PC-9 (cell line): ENCODE measurements around the gene VDAC1. TPM values are rescaled to one million over a fixed set of nuclear protein-coding genes. Genes with fewer than 3 reads are reported as not detected.

ENCODE experiments used
- BruUV-seq: library from RNA; stranded (reverse); fragments of 400-500 nt; replicated peaks from 2 replicates; lab custom pipeline; 2021; lab: Mats Ljungman, UMichigan
- CTCF ChIA-PET: fragments of 300-600 bp; sonication (Branson Sonifier 250); formaldehyde crosslinking; loops from one replicate; lab custom pipeline; 2022; ENCODE audit warnings: antibody characterized with exemption; lab: Charles Lee
- POLR2A ChIA-PET: fragments of 300-600 bp; sonication (Branson Sonifier 250); formaldehyde crosslinking; loops from one replicate; lab custom pipeline; 2022; ENCODE audit warnings: antibody characterized with exemption; ENCODE audit not compliant: unreplicated experiment; lab: Charles Lee
- DNase-seq, 2 experiments: peaks; one replicate each; pipeline versions ENCODE4 v3.0.0 to v3.0.0-alpha.2; 2015 to 2022; ENCODE audit warnings: mixed read lengths in 1 of 2
- H2AFZ ChIP-seq: fragments of 200-600 bp; sonication (generic); 2 replicates; pipeline ENCODE4 v1.8.1; 2017; ENCODE audit warnings: antibody characterized with exemption
- H3F3A ChIP-seq: fragments of 200-600 bp; sonication (generic); 2 replicates; pipeline ENCODE4 v1.8.1; 2017; ENCODE audit warnings: antibody characterized with exemption, mild to moderate bottlenecking, low read depth; ENCODE audit not compliant: insufficient read depth
- H3K27ac ChIP-seq: fragments of 200-600 bp; sonication (generic); 2 replicates; pipeline ENCODE4 v1.6.1; 2016; ENCODE audit warnings: mixed run types
- H3K27me3 ChIP-seq: fragments of 200-600 bp; sonication (generic); 2 replicates; pipeline ENCODE4 v1.6.1; 2016; ENCODE audit warnings: low read depth, mixed run types; ENCODE audit not compliant: insufficient read depth
- H3K36me3 ChIP-seq: fragments of 200-600 bp; sonication (generic); 2 replicates; pipeline ENCODE4 v1.6.1; 2016; ENCODE audit warnings: low read depth, mixed run types
- H3K4me1 ChIP-seq: fragments of 200-600 bp; sonication (generic); replicated peaks from 2 replicates; pipeline ENCODE4 v1.6.1; 2016; ENCODE audit warnings: mixed run types; ENCODE audit not compliant: insufficient read depth
- H3K4me2 ChIP-seq: fragments of 200-600 bp; sonication (generic); 2 replicates; pipeline ENCODE4 v1.6.1; 2017; ENCODE audit warnings: mixed run types
- H3K4me3 ChIP-seq: fragments of 200-600 bp; sonication (generic); 2 replicates; pipeline ENCODE4 v1.6.1; 2016; ENCODE audit warnings: mixed run types
- H3K79me2 ChIP-seq: fragments of 200-600 bp; sonication (generic); 2 replicates; pipeline ENCODE4 v1.6.1; 2017; ENCODE audit warnings: low read depth, mixed run types
- H3K9me2 ChIP-seq: fragments of 200-600 bp; sonication (generic); 2 replicates; pipeline ENCODE4 v1.8.1; 2017; ENCODE audit warnings: mild to moderate bottlenecking; ENCODE audit not compliant: insufficient read depth
- H3K9me3 ChIP-seq: fragments of 200-600 bp; sonication (generic); 2 replicates; pipeline ENCODE4 v1.8.1; 2016; ENCODE audit warnings: low read depth; ENCODE audit not compliant: insufficient read depth
- H4K20me1 ChIP-seq: fragments of 200-600 bp; sonication (generic); 2 replicates; pipeline ENCODE4 v1.8.1; 2017; ENCODE audit not compliant: insufficient read depth
- CTCF ChIP-seq: fragments of 200-600 bp; sonication (generic); conservative IDR thresholded peaks from 2 replicates; pipeline ENCODE4 v1.6.1; 2017; ENCODE audit warnings: mixed run types, antibody characterized with exemption, mild to moderate bottlenecking, moderate library complexity
- EZH2 ChIP-seq: fragments of 200-600 bp; sonication (generic); IDR thresholded peaks from 2 replicates; pipeline ENCODE4 v1.8.0; 2017; ENCODE audit warnings: antibody characterized with exemption, low read depth
- intact Hi-C: fragments of 100-400 bp; cut with micrococcal nuclease; formaldehyde crosslinking; loops from one replicate; pipeline ENCODE4 v1.10.0; 2022; ENCODE audit not compliant: unreplicated experiment
- total RNA-seq: library from RNA; stranded (reverse); gene quantifications from 2 replicates; pipeline ENCODE4 v1.2.3, GENCODE V29; 2021

The VDAC1 gene
- total RNA-seq, 1 experiment from 2014 or later = 228 TPM

DNA sequence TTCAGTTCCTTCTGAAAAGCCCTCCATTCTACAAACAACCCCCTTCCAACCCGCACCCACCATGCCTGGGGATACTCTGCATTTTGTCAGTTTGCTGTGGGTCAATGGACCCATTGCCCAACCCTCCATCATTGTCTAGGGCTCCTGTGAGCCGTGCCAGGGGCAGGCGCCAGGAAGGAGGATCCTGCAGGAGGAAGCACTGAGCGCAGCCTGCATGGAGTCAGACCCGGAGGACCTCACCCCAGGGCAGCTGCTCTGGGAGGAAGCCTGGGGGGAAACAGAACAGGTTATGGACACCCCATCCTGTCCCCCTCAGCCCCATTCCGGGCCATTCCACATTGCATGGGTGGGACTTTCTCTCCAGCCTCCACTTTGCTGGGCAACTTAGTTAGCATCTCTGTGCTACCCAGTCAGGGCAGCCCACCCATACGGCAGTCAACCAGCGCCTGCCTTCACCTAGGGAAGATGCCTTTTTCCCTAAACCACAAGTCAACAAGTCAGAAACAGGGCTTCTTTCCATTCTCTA lies 48.6 kb upstream of the VDAC1 start:
- Histone ChIP-seq H4K20me1 (no peaks in the 10 kb centered on the region), H3K4me3 (no peak overlapping the region), H3K27me3 (no peaks in the 10 kb centered on the region), H3K9me3 (no peaks in the 10 kb centered on the region), H3K79me2 (no peaks in the 10 kb centered on the region), H3K4me2 (peak overlapping the region; percentile 58), H3K9me2 (no peaks in the 10 kb centered on the region), H2AFZ (no peak overlapping the region), H3K27ac (peak overlapping the region; percentile 75), H3F3A (peaks cover 34% of the 10 kb centered on the region), H3K4me1 (peaks cover 52% of the 10 kb centered on the region), H3K36me3 (no peaks in the 10 kb centered on the region)
- ChIA-PET POLR2A (no interaction called here), CTCF (interaction anchor here (0.6 kb wide), 1 partner anchor 117 kb away, joined by 5 read pairs; no protein-coding TSS in a partner anchor)
- no peak for DNase-seq
- no TSS peak for BruUV-seq
- TF ChIP-seq EZH2 (no peak), CTCF (no peak)
- intact Hi-C loops = no loop called here

DNA sequence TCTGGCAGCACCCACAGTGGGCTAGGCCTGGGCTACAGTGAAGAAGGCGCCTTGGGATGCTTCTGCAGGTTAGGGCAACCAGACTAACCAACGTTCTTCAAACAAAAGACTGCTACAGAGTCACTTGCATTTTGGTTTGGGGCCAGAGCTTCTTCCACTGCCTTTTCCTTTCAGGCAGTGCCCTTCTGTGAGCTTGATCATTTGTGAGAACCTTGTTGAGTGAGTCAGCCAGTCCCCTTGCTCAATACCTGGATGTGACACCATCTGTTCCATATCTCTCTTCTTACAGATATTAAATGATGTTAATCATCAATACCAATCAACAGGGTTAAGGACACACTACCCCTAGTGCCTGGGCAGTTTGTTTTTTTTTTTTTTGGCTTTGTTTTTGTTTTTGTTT lies 46.5 kb upstream of the VDAC1 start:
- DNase-seq = peak in 1 of 2 experiments; percentile 81
- H3K27me3 ChIP-seq = no peaks in the 10 kb centered on the region
- no peaks in the 10 kb centered on the region for H3K79me2 ChIP-seq
- no TSS peak for BruUV-seq
- H2AFZ ChIP-seq = no peak overlapping the region
- peak overlapping the region; percentile 50; the same call in 1 of the 2 replicates for H3K27ac ChIP-seq
- H3K4me1 ChIP-seq = peaks cover 48% of the 10 kb centered on the region
- ChIA-PET CTCF (interaction anchor here (0.9 kb wide), 1 partner anchor 11 kb away, joined by 17 read pairs; no protein-coding TSS in a partner anchor), POLR2A (interaction anchor here (0.6 to 0.7 kb wide), 4 partner anchors 76 to 1185 kb away, joined by 3 to 23 read pairs (median 4); partner anchors contain the start of gene SKP1)
- no peaks in the 10 kb centered on the region for H3K9me3 ChIP-seq
- TF ChIP-seq EZH2 (no peak), CTCF (no peak)
- no peaks in the 10 kb centered on the region for H3K9me2 ChIP-seq
- H3F3A ChIP-seq = peaks cover 29% of the 10 kb centered on the region
- intact Hi-C loops = no loop called here
- no peak overlapping the region for H3K4me3 ChIP-seq
- no peaks in the 10 kb centered on the region for H3K36me3 ChIP-seq
- H3K4me2 ChIP-seq = peak overlapping the region; percentile 21; the same call in 1 of the 2 replicates
- no peaks in the 10 kb centered on the region for H4K20me1 ChIP-seq

DNA sequence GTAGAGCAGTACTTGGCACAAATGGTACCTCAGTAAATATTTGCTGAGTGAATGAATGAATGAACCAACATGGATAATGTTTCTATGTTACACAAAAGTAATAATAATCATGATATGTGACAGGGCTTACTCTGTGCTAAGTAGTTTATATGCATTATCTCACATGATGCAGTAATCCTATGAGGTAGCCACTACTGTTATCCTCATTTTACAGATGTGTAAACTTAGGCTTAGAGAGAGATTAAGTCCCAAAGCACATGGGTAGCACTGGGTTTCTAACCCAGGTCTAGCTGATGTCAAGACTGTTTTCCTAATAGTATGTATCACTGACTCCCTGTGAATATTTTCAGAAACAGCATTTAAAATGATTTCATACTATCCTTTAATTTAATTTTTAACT lies 44.1 kb upstream of the VDAC1 start:
- no peak for TF ChIP-seq EZH2
- TF ChIP-seq CTCF = no peak
- H3K9me2 ChIP-seq = no peaks in the 10 kb centered on the region
- H3K4me2 ChIP-seq = no peak overlapping the region
- no peaks in the 10 kb centered on the region for H3K79me2 ChIP-seq
- no peak overlapping the region for H3K4me3 ChIP-seq
- H4K20me1 ChIP-seq = no peaks in the 10 kb centered on the region
- peaks cover 23% of the 10 kb centered on the region for H3F3A ChIP-seq
- H3K4me1 ChIP-seq = peaks cover 36% of the 10 kb centered on the region
- no peak overlapping the region for H2AFZ ChIP-seq
- no peak overlapping the region for H3K27ac ChIP-seq
- DNase-seq = no peak
- ChIA-PET CTCF (no interaction called here), POLR2A (no interaction called here)
- H3K27me3 ChIP-seq = no peaks in the 10 kb centered on the region
- H3K9me3 ChIP-seq = no peaks in the 10 kb centered on the region
- H3K36me3 ChIP-seq = no peaks in the 10 kb centered on the region
- intact Hi-C loops = no loop called here
- BruUV-seq = no TSS peak
